IMR-90 (cell line): ENCODE measurements around the gene DUSP22. TPM values are rescaled to one million over a fixed set of nuclear protein-coding genes. Genes with fewer than 3 reads are reported as not detected.

Experiments used
- ATAC-seq: fragments of 200-7000 bp; cut with Tn5 transposase; 2 replicates; pipeline ENCODE4 v1.9.1; 2020; ENCODE audit warnings: low read depth, mild to moderate bottlenecking, moderate library complexity
- BruUV-seq: library from RNA; stranded (reverse); fragments of 400-500 nt; replicated peaks from 2 replicates; lab custom pipeline; 2021; lab: Mats Ljungman, UMichigan
- CTCF ChIA-PET: fragments of 300-600 bp; formaldehyde crosslinking; extraction: SDS; loops from one replicate; lab custom pipeline; 2021; ENCODE audit warnings: antibody characterized with exemption; lab: Yijun Ruan, JAX
- POLR2A ChIA-PET: fragments of 300-600 bp; sonication (Branson Sonifier 250); formaldehyde crosslinking; loops from one replicate; lab custom pipeline; 2022; ENCODE audit warnings: antibody characterized with exemption; ENCODE audit not compliant: unreplicated experiment; lab: Charles Lee
- DNase-seq: peaks from one replicate; pipeline ENCODE4 v3.0.0; 2013
- H2AFZ ChIP-seq: replicated peaks from 2 replicates; pipeline ENCODE3; 2013; ENCODE audit warnings: low read length, mild to moderate bottlenecking; ENCODE audit not compliant: poor library complexity
- H2AK5ac ChIP-seq: 2 replicates; pipeline ENCODE4 v1.6.1; 2013; ENCODE audit warnings: low read depth, low read length, inconsistent platforms
- H2AK9ac ChIP-seq: replicated peaks from 2 replicates; pipeline ENCODE3; 2013; ENCODE audit warnings: mild to moderate bottlenecking, low read depth, low read length, moderate library complexity; ENCODE audit not compliant: poor library complexity
- H2BK120ac ChIP-seq: 2 replicates; pipeline ENCODE4 v1.6.1; 2013; ENCODE audit warnings: low read depth, low read length, inconsistent platforms
- H2BK15ac ChIP-seq: 3 replicates; pipeline ENCODE4 v1.6.1; 2013; ENCODE audit warnings: low read depth, low read length, inconsistent platforms
- H2BK20ac ChIP-seq: 2 replicates; pipeline ENCODE4 v1.6.1; 2013; ENCODE audit warnings: low read depth, mild to moderate bottlenecking, inconsistent platforms, low read length, moderate library complexity
- H2BK5ac ChIP-seq: 2 replicates; pipeline ENCODE4 v1.6.1; 2013; ENCODE audit warnings: mild to moderate bottlenecking, low read depth, low read length, inconsistent platforms; ENCODE audit not compliant: poor library complexity, severe bottlenecking
- H3K14ac ChIP-seq: replicated peaks from 2 replicates; pipeline ENCODE4 v1.6.1; 2013; ENCODE audit warnings: low read depth, low read length, inconsistent platforms
- H3K18ac ChIP-seq: 2 replicates; pipeline ENCODE4 v1.6.1; 2013; ENCODE audit warnings: low read depth, low read length, control low read depth
- H3K23ac ChIP-seq: 2 replicates; pipeline ENCODE4 v1.6.1; 2013; ENCODE audit warnings: low read depth, low read length, inconsistent platforms
- H3K27ac ChIP-seq: 2 replicates; pipeline ENCODE4 v1.5.1; 2013; ENCODE audit warnings: mild to moderate bottlenecking, control low read depth, low read length; ENCODE audit not compliant: insufficient read depth
- H3K27me3 ChIP-seq: 2 replicates; pipeline ENCODE4 v1.6.1; 2013; ENCODE audit warnings: low read length; ENCODE audit not compliant: control insufficient read depth, insufficient read depth
- H3K36me3 ChIP-seq: 2 replicates; pipeline ENCODE4 v1.6.1; 2013; ENCODE audit warnings: low read length, mixed read lengths; ENCODE audit not compliant: control insufficient read depth, insufficient read depth
- H3K4ac ChIP-seq: 2 replicates; pipeline ENCODE4 v1.6.1; 2013; ENCODE audit warnings: low read depth, low read length, inconsistent platforms
- H3K4me1 ChIP-seq: 2 replicates; pipeline ENCODE4 v1.6.1; 2013; ENCODE audit warnings: low read length, mixed read lengths; ENCODE audit not compliant: control insufficient read depth, insufficient read depth
- H3K4me2 ChIP-seq: 2 replicates; pipeline ENCODE4 v1.6.1; 2013; ENCODE audit warnings: low read depth, mild to moderate bottlenecking, control low read depth, low read length, moderate library complexity
- H3K4me3 ChIP-seq: 2 replicates; pipeline ENCODE4 v1.5.1; 2013; ENCODE audit warnings: low read depth, mild to moderate bottlenecking, control low read depth, low read length, moderate library complexity; ENCODE audit not compliant: insufficient read depth
- H3K56ac ChIP-seq: 2 replicates; pipeline ENCODE4 v1.6.1; 2013; ENCODE audit warnings: low read length, inconsistent platforms; ENCODE audit not compliant: insufficient read depth; ENCODE audit errors: extremely low read depth
- H3K79me1 ChIP-seq, 2 experiments: 2 replicates each; pipeline ENCODE4 v1.6.1; 2013; ENCODE audit warnings: low read length in 2 of 2, inconsistent platforms in 1 of 2, low read depth in 1 of 2
- H3K9ac ChIP-seq: 2 replicates; pipeline ENCODE4 v1.6.1; 2013; ENCODE audit warnings: low read depth, low read length, control low read depth
- H3K9me1 ChIP-seq: 2 replicates; pipeline ENCODE4 v1.6.1; 2013; ENCODE audit warnings: low read length, inconsistent platforms; ENCODE audit not compliant: insufficient read depth
- H3K9me3 ChIP-seq: 2 replicates; pipeline ENCODE4 v1.6.1; 2013; ENCODE audit warnings: low read length; ENCODE audit not compliant: control insufficient read depth, insufficient read depth
- H4K20me1 ChIP-seq: 2 replicates; pipeline ENCODE4 v1.6.1; 2013; ENCODE audit warnings: low read length, inconsistent platforms; ENCODE audit not compliant: insufficient read depth
- H4K5ac ChIP-seq: 2 replicates; pipeline ENCODE4 v1.6.1; 2013; ENCODE audit warnings: mild to moderate bottlenecking, low read depth, low read length, control low read depth
- H4K8ac ChIP-seq, 2 experiments: 2 replicates each; pipeline ENCODE4 v1.6.1; 2013; ENCODE audit warnings: low read depth in 2 of 2, low read length in 2 of 2, control low read depth in 1 of 2, inconsistent platforms in 1 of 2
- H4K91ac ChIP-seq: 2 replicates; pipeline ENCODE4 v1.6.1; 2013; ENCODE audit warnings: low read depth, low read length, inconsistent platforms; ENCODE audit not compliant: insufficient read depth
- BHLHE40 ChIP-seq: fragments of 150-350 bp; IDR thresholded peaks from 2 replicates; pipeline ENCODE4 v1.6.1; 2016; ENCODE audit warnings: mild to moderate bottlenecking, low read depth, low read length
- CEBPB ChIP-seq: IDR thresholded peaks from 2 replicates; pipeline ENCODE4 v1.6.1; 2012; ENCODE audit warnings: low read depth, low read length, improper control_type of control experiment
- CHD1 ChIP-seq: IDR thresholded peaks from 2 replicates; pipeline ENCODE4 v1.6.1; 2012; ENCODE audit warnings: low read depth, low read length, improper control_type of control experiment
- ELK1 ChIP-seq: fragments of 150-350 bp; IDR thresholded peaks from 2 replicates; pipeline ENCODE4 v1.6.1; 2016; ENCODE audit warnings: low read depth, mild to moderate bottlenecking, low read length, moderate library complexity, borderline replicate concordance
- FOS ChIP-seq: fragments of 150-350 bp; IDR thresholded peaks from 2 replicates; pipeline ENCODE4 v1.6.1; 2016; ENCODE audit warnings: low read depth, low read length
- MAFK ChIP-seq: IDR thresholded peaks from 2 replicates; pipeline ENCODE4 v1.6.1; 2012; ENCODE audit warnings: low read depth, low read length, improper control_type of control experiment
- MAZ ChIP-seq: IDR thresholded peaks from 2 replicates; pipeline ENCODE4 v1.6.1; 2012; ENCODE audit warnings: low read depth, mild to moderate bottlenecking, low read length, improper control_type of control experiment, moderate library complexity, borderline replicate concordance
- MXI1 ChIP-seq: IDR thresholded peaks from 2 replicates; pipeline ENCODE4 v1.6.1; 2012; ENCODE audit warnings: low read depth, mild to moderate bottlenecking, low read length, moderate library complexity, borderline replicate concordance
- RAD21 ChIP-seq: IDR thresholded peaks from 2 replicates; pipeline ENCODE4 v1.6.1; 2012; ENCODE audit warnings: low read length, improper control_type of control experiment
- RCOR1 ChIP-seq: IDR thresholded peaks from 2 replicates; pipeline ENCODE4 v1.6.1; 2012; ENCODE audit warnings: mild to moderate bottlenecking, low read length, improper control_type of control experiment; ENCODE audit not compliant: insufficient replicate concordance
- RFX5 ChIP-seq: IDR thresholded peaks from 2 replicates; pipeline ENCODE4 v1.8.0; 2012; ENCODE audit warnings: low read depth, mild to moderate bottlenecking, low read length, moderate library complexity
- SMC3 ChIP-seq: fragments of 150-350 bp; IDR thresholded peaks from 2 replicates; pipeline ENCODE4 v1.6.1; 2016; ENCODE audit warnings: low read depth, mild to moderate bottlenecking, antibody characterized with exemption, low read length, moderate library complexity
- WGBS, 2 experiments: methylation state at CpG; one replicate each; pipeline versions ENCODE4 v1.1.5 to v1.1.7; 2013; ENCODE audit warnings: missing lambda C conversion rate in 2 of 2; ENCODE audit not compliant: insufficient read length in 1 of 2; ENCODE audit errors: extremely low coverage in 2 of 2; 5-methylcytosine and 5-hydroxymethylcytosine counted together
- dilution Hi-C: fragments of 300-500 bp; cut with HindIII; formaldehyde crosslinking; loops from one replicate; pipeline ENCODE4 v1.14.3; 2018; ENCODE audit warnings: low sequenced_read_pairs; ENCODE audit not compliant: unreplicated experiment
- in situ Hi-C: fragments of 300-500 bp; cut with MboI; formaldehyde crosslinking; loops from 3 replicates; pipeline ENCODE4 v1.14.3; 2019; ENCODE audit warnings: low sequenced_read_pairs, inconsistent platforms, mixed read lengths
- intact Hi-C: fragments of 100-400 bp; cut with micrococcal nuclease; formaldehyde crosslinking; loops from 2 replicates; pipeline ENCODE4 v1.10.0; 2022
- polyA plus RNA-seq, 3 experiments: library from polyadenylated mRNA; depleted of rRNA; stranded (reverse); fragments of >200 nt; gene quantifications; 2 replicates each; pipeline ENCODE4 v1.2.3, GENCODE V29; 2012; ENCODE audit warnings: low replicate concordance in 1 of 3
- total RNA-seq: library from RNA; depleted of rRNA; stranded (reverse); fragments of >200 nt; gene quantifications from 2 replicates; pipeline ENCODE4 v1.2.3, GENCODE V29; 2012
- TF ChIP-seq, protein P1 (sequence below): conservative IDR thresholded peaks from 2 replicates; pipeline ENCODE4 v1.5.1; 2012; ENCODE audit warnings: mild to moderate bottlenecking, low read depth, low read length, improper control_type of control experiment

DUSP22 gene
- total and polyA plus RNA-seq, 2 of the 4 experiments (the other 2 are of a cell fraction) = 7.1 to 8.2 TPM

- 73% methylated on average over 16 of the region's 21 CpGs; no CpG with 5 or more reads in 1 of the 2 experiments for WGBS, 2 experiments
- no peaks in the 10 kb centered on the region for H3K36me3 ChIP-seq
- DNase-seq (no peak), ATAC-seq (no peak)
- H2AFZ ChIP-seq = no peak overlapping the region
- peaks cover 5% of the 10 kb centered on the region; the same call in 1 of the 2 replicates for H3K9me3 ChIP-seq
- H4K91ac ChIP-seq = no peak overlapping the region
- CTCF ChIA-PET = no interaction called here
- H3K4me3 ChIP-seq = no peak overlapping the region
- H3K23ac ChIP-seq = no peak overlapping the region
- no peak overlapping the region for H3K4ac ChIP-seq
- H4K8ac ChIP-seq = no peak overlapping the region
- POLR2A ChIA-PET = no interaction called here
- no peak overlapping the region for H3K4me2 ChIP-seq
- H2AK5ac ChIP-seq = no peak overlapping the region
- no peak overlapping the region for H2BK5ac ChIP-seq
- H2BK120ac ChIP-seq = no peak overlapping the region
- no peak overlapping the region for H3K56ac ChIP-seq
- H3K9ac ChIP-seq = no peak overlapping the region
- H3K18ac ChIP-seq = no peak overlapping the region
- H4K5ac ChIP-seq = no peak overlapping the region
- no peaks in the 10 kb centered on the region for H3K27me3 ChIP-seq
- no peak overlapping the region for H2BK20ac ChIP-seq
- H4K20me1 ChIP-seq = no peaks in the 10 kb centered on the region
- no peaks in the 10 kb centered on the region; a peak in 1 of 4 replicates for H3K79me1 ChIP-seq
- dilution Hi-C loops (no loop called here), in situ Hi-C loops (no loop called here), intact Hi-C loops (no loop called here)
- no peak overlapping the region for H3K27ac ChIP-seq
- H2BK15ac ChIP-seq = no peak overlapping the region
- no TSS peak for BruUV-seq
- H3K4me1 ChIP-seq = no peaks in the 10 kb centered on the region
- no peak overlapping the region for H3K14ac ChIP-seq
- TF ChIP-seq MXI1 = no peak
- TF ChIP-seq CEBPB = no peak
- TF ChIP-seq CHD1 = no peak
- no peak for TF ChIP-seq ELK1
- TF ChIP-seq FOS = no peak
- TF ChIP-seq RCOR1 = no peak
- no peak for TF ChIP-seq MAFK
- TF ChIP-seq, protein P1, sequence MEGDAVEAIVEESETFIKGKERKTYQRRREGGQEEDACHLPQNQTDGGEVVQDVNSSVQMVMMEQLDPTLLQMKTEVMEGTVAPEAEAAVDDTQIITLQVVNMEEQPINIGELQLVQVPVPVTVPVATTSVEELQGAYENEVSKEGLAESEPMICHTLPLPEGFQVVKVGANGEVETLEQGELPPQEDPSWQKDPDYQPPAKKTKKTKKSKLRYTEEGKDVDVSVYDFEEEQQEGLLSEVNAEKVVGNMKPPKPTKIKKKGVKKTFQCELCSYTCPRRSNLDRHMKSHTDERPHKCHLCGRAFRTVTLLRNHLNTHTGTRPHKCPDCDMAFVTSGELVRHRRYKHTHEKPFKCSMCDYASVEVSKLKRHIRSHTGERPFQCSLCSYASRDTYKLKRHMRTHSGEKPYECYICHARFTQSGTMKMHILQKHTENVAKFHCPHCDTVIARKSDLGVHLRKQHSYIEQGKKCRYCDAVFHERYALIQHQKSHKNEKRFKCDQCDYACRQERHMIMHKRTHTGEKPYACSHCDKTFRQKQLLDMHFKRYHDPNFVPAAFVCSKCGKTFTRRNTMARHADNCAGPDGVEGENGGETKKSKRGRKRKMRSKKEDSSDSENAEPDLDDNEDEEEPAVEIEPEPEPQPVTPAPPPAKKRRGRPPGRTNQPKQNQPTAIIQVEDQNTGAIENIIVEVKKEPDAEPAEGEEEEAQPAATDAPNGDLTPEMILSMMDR = no peak
- TF ChIP-seq SMC3 = no peak
- no peak for TF ChIP-seq BHLHE40
- no peak for TF ChIP-seq RFX5
- no peak for TF ChIP-seq RAD21
- no peak for TF ChIP-seq MAZ
- no peak overlapping the region for H2AK9ac ChIP-seq
- H3K9me1 ChIP-seq = no peaks in the 10 kb centered on the region
These were observed 11.8 kb downstream of the DUSP22 start for GRCh38 chr6:303948-304558.
